AG04449 (cell line): ENCODE results near the gene EYS.

Source experiments
- CTCF ChIA-PET: fragments of 350-600 bp; formaldehyde crosslinking; extraction: SDS; loops from one replicate; lab custom pipeline; 2021; ENCODE audit warnings: antibody characterized with exemption; lab: Yijun Ruan, JAX
- POLR2A ChIA-PET: fragments of 400-600, 350-600 bp; formaldehyde crosslinking; extraction: SDS; loops from one replicate; lab custom pipeline; 2020; ENCODE audit warnings: antibody characterized with exemption, inconsistent platforms; lab: Yijun Ruan, JAX
- DNase-seq: peaks from one replicate; pipeline ENCODE4 v3.0.0-alpha.2; 2010; ENCODE audit warnings: low read depth, low spot score
- H3K4me3 ChIP-seq: 2 replicates; pipeline ENCODE4 v1.5.1; 2011; ENCODE audit warnings: low read depth, mild to moderate bottlenecking, control low read depth, low read length
- CTCF ChIP-seq: IDR thresholded peaks from one replicate; pipeline ENCODE4 v1.5.1; 2011; ENCODE audit warnings: mild to moderate bottlenecking, moderate library complexity, low read length, control low read depth, inconsistent platforms; ENCODE audit not compliant: insufficient read depth; ENCODE audit errors: missing control alignments

The EYS gene

GRCh38 chr6:64010666-64011065 is 1696.4 kb downstream of the EYS start:
- no peak overlapping the region for H3K4me3 ChIP-seq
- POLR2A ChIA-PET = no interaction called here
- CTCF ChIA-PET = no interaction called here
- DNase-seq = no peak
- no peak for TF ChIP-seq CTCF

GRCh38 chr6:64010010-64010409 is 1697.0 kb downstream of the EYS start:
- no peak for TF ChIP-seq CTCF
- no peak overlapping the region for H3K4me3 ChIP-seq
- ChIA-PET POLR2A (no interaction called here), CTCF (no interaction called here)
- DNase-seq = no peak

GRCh38 chr6:64006246-64006645 is 1700.8 kb downstream of the EYS start:
- DNase-seq = no peak
- no peak overlapping the region for H3K4me3 ChIP-seq
- no peak for TF ChIP-seq CTCF
- POLR2A ChIA-PET = no interaction called here
- CTCF ChIA-PET = no interaction called here

GRCh38 chr6:64000818-64001491 is 1706.1 kb downstream of the EYS start:
- H3K4me3 ChIP-seq = no peak overlapping the region
- ChIA-PET CTCF (interaction anchor here (0.8 kb wide), 1 partner anchor 11 kb away, joined by 3 read pairs; no protein-coding TSS in a partner anchor), POLR2A (no interaction called here)
- no peak for TF ChIP-seq CTCF
- no peak for DNase-seq

GRCh38 chr6:63999613-64000012 is 1707.4 kb downstream of the EYS start:
- DNase-seq = no peak
- POLR2A ChIA-PET = no interaction called here
- CTCF ChIA-PET = no interaction called here
- no peak for TF ChIP-seq CTCF
- H3K4me3 ChIP-seq = no peak overlapping the region

GRCh38 chr6:63998991-63999390 is 1708.0 kb downstream of the EYS start:
- H3K4me3 ChIP-seq = no peak overlapping the region
- ChIA-PET CTCF (no interaction called here), POLR2A (no interaction called here)
- no peak for DNase-seq
- TF ChIP-seq CTCF = no peak
